NCI-H69 (cell line): ENCODE data around the gene GUCY1A1.

Source experiments
- DNase-seq: peaks from one replicate; lab custom pipeline; 2025; lab: John Stamatoyannopoulos, UW

GUCY1A1 gene

DNA sequence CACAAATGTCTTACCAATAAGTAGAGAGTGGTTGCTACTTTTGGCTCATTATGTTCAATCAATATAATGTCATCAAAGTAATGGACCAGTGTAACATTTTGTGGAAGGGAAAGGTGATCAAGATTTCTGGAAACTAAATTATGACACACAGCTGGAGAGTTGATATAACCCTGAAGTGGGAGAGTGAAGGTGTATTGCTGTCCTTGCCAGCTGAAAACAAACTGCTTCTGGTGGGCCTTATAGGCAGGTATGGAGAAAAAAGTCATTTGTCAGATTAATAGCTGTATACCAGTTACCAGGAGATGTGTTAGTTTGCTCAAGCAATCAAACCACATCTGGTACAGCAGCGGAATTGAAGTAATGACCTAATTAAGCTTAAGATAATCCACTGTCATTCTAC is 74.9 kb downstream of the GUCY1A1 start:
- DNase-seq = no peak

- no peak for DNase-seq
Observed at GRCh38 chr4:155742310-155743015, 75.8 kb downstream of the GUCY1A1 start.

DNA sequence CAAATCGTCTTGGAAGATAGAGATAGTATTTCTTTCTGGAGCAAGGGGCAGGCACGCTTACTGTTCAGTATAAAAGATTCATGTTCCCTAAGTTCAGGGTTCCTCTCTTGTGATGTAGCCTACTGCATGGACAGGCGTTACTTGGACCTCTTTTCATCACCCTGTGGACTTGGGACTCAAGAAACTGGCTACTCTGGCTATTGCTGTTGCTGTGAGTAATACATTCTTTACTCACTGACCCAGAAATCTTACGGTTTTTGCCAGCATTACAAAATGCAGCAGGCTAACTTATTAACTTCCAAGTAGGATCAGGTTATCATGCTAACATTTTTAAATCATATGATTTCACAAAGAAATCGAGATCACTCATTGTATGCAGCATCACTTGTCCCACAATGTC is 79.3 kb downstream of the GUCY1A1 start:
- DNase-seq = no peak

DNA sequence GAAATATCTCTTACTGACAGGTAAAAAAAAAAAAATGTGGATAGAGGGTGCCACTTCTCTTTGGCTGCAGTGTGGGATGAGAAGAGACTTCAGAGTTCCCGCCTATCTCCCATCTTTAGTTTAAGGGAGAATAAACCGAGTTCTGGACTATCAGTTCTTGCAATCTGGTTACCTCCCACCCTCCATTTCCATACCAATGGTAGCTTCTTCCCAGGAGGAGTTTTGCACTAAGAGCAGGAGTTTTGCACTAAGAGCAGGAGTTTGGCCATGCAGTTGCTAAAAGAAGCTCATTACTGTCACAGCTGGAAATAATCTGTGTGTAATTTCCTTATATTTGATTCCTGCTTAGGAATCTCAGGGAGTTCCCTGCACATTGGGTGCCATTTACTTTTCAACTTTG is 81.4 kb downstream of the GUCY1A1 start:
- no peak for DNase-seq

DNA sequence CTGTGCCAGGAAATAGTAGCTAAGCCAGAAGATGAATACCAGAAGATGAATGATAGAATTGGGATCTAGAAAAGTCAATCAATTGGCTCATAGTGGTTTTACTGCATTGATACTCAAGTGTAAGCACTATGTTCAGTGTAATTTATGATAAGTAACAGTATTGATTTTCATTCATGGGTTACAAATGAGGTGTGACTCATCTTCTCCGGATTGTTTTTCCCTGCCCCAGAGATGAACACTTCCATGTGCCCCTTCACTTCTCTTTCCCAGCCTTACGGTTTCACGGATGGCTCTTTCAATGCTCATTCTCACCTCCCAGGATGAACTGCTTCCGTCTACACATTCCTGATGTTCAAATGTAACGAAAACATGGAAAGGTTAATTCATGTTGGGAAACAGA is 82.4 kb downstream of the GUCY1A1 start:
- DNase-seq = no peak

DNA sequence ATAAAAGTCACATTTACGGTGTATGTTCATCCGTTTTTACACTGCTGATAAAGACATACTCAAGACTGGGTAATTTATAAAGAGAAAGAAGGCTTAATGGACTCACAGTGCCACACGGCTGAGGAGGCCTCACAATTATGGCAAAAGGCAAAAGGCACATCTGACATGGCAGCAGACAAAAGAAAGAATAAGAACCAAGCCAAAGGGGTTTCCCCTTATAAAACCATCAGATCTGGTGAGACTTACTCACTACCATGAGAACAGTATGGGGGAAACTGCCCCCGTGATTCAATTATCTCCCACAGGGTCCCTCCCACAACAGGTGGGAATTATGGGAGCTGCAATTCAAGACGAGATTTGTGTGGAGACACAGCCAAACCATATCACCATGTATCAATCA is 84.9 kb downstream of the GUCY1A1 start:
- DNase-seq = no peak

- no peak for DNase-seq
Observed at GRCh38 chr4:155757745-155758265, 91.2 kb downstream of the GUCY1A1 start.

- DNase-seq = peak; percentile 16
Observed at GRCh38 chr4:155758481-155759371, 92.1 kb downstream of the GUCY1A1 start, which contains the start of gene GUCY1B1. GUCY1B1 (plus strand) TSS chr4:155759021; CDS start chr4:155759141, 120 bp downstream.

DNA sequence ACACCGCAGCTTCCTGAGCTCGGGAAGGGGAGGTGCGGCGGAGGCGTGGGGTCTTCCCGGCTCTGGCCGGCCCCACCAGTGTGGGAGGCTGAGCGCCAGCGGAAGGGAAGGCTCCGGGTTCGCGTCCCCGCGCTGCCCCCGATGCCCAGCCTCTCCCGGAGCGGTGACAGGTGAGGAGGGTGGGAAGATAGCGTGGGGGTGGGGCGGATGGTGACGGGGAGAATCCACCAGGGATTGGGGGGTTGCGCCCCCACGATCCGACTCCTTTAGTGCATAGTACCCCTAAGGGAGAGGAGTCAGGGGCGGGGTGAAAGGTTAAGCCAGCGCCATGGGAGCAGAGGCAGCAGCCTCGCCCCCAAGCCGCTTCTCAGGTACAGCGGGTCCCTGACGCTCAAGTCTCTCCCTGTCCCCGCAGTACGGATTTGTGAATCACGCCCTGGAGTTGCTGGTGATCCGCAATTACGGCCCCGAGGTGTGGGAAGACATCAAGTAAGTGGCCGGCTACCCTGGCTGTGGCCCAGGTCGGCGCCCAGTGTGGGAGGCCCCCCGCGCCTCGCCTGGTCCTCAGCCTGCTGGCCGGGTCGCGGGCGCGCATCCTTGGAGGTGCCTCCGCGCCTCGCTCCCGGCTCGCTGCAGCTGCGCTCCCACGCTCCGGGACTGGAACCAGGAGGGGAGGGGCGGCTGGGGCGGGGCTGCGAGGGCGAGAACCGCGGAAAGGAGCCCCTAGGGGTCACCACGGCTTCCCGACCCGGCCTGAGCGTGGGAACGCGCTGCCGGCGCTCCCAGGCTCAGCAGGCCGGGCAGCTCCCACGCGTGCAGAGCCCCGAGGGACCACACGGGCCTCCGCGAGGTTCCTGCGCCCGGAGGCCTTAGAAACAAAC is 93.0 kb downstream of the GUCY1A1 start:
- DNase-seq = peak; percentile 11

- no peak for DNase-seq
Observed at GRCh38 chr4:155761047-155761446, 94.4 kb downstream of the GUCY1A1 start.

GRCh38 chr4:155761916-155762315 is 95.3 kb downstream of the GUCY1A1 start:
- DNase-seq = peak; percentile 0

DNA sequence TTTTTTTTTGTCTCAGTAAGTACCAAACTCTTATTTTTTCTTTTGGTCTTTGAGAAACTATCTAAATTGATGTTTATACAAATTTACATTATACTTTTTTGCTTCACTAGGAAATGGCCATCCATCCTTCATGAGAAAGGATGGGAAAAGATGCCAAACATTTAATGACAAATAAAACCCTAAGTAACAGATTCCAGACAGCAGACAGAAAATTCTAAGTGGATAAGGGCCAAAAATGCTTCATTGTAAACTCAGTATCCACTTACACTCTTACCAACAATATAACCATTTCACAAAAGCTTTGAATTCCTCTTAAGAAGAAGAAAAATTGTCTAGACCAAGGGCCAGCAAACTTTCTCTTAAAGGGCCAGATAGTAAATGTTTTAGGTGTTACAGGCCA is 95.7 kb downstream of the GUCY1A1 start:
- no peak for DNase-seq

- no peak for DNase-seq
Observed at GRCh38 chr4:155763551-155763950, 96.9 kb downstream of the GUCY1A1 start.

- DNase-seq = no peak
Observed at GRCh38 chr4:155765149-155765548, 98.5 kb downstream of the GUCY1A1 start.

DNA sequence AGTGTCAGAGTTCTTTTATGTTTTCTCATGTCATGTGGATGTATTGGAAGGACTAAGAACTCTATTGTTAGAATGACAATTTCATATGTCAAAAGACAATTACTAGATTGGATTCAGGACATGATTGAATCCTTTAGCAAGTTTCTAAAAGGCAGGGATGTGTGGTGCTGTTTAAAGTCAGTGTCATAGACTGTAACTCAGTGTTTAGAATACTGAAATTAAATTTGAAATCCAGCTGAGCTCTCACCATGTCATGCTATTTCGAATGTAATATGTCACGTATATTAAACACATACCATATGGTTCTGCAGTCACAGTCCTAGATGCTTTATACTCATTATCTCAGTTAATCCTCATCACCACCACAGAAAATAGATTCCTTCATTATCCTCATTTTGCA is 100.0 kb downstream of the GUCY1A1 start:
- DNase-seq = no peak

DNA sequence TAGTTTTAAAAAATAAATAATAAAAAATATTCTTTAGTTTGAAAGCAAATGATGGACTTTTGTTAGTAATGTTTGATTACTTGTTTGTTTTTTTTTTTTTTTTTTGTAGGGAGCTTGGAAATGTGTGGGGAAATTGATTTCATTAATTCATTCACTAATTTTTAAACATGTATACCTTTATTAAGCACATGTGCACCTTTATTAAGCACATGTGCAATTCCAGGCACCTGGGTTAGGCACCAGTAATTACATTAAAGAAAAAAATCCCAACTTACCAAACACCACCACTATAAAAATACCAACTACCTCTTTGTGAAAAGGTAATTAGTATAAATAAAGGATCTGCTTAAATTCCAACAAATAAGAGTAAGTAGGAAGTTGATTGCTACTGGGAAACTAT is 101.7 kb downstream of the GUCY1A1 start:
- DNase-seq = no peak

DNA sequence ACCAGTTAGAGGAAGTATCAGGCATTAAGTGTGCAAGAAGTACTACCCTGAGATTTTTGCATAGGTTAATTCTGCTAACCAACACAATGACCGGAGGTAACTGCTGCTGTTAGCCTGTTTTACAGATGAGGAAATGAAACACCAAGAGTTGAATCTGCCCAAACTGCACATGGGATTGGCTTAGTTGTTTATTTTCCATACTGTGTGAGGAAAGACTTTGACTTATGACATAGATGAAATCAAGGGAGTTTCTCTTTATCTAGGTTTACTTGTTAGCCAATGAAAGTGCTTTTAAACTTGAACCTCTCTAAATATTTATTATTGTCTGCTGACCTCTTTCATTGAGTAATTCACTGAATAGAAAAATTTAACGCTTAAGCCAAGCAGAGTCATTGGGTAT is 102.4 kb downstream of the GUCY1A1 start:
- no peak for DNase-seq

GRCh38 chr4:155772459-155773195 is 106.0 kb downstream of the GUCY1A1 start:
- no peak for DNase-seq

DNA sequence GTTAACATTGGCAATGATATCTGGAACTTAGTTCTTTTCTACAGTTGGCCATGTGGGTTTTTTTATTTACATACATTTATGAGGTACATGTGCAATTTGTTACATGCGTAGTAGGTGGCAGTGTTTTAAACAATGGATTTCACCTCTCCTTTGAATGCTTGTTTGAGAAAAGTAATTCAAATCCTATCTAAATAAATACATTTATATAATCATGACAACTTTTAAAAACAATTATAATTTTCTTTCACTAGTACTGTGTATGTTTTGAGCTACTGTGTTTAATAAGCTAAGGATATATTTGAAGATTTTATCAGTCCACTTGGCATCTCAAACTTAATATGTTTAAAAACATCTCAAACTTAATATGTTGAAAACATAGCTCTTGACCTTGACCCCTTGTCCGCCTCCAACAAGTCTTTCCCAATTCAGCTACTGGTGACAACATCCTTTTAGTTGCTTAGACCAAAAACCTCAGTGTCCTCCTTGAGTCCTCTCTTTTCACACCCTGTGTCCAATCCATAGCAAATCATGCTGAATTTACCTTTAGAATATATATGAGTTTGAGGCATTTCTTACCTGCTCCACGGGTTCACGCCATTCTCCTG is 106.7 kb downstream of the GUCY1A1 start:
- no peak for DNase-seq

DNA sequence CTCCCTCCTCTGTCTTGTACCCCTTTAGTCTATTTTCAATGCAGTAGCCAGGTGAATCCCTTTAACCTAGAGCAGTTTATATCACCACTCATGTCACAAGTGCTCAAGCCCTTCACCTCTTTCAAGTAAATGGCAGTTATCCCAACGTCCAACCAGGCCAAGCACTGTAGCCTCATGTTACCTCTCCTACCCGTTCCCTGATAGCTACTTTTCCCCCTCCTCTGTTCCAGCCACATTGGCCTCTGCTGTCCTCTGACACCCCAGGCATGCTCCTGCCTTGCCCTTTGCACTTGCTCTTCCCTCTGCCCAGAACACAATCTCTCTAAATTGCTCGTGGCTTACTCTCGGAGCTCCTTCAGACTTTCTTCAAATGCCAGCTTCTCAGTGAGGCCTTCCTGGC is 107.4 kb downstream of the GUCY1A1 start:
- DNase-seq = no peak
